ENCODE measurements around the gene COPG1.

DNA sequence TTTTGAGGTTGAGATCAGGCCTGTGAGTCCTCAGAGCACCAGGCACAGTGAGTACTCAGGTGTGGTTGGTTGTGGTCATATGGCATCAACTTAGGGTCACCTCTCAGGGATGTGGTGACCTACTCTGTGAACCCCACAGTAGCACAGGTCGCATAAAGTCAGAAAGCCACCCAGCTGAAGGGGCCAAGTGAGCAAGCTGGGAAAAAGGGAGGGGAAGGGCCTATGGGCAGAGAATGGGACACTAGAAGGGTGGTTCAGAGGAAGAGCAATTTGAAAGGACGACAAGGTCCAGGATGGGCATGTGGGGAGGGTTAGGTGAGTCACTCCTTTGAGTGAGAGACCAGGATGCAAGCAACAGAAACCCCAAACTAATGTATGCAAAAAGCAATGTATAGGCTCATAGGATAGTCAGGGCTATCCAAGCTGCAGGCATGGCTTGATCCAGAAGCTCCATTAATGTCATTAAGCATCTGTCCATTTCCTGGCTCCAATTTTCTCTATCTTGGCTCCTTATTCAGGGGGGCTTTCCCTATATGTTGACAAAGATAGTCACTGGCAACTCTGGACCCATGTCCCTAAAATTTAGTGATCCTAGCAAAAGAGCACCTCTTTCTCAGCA is 62.7 kb downstream of the COPG1 start:
- TF ChIP-seq, protein P1, sequence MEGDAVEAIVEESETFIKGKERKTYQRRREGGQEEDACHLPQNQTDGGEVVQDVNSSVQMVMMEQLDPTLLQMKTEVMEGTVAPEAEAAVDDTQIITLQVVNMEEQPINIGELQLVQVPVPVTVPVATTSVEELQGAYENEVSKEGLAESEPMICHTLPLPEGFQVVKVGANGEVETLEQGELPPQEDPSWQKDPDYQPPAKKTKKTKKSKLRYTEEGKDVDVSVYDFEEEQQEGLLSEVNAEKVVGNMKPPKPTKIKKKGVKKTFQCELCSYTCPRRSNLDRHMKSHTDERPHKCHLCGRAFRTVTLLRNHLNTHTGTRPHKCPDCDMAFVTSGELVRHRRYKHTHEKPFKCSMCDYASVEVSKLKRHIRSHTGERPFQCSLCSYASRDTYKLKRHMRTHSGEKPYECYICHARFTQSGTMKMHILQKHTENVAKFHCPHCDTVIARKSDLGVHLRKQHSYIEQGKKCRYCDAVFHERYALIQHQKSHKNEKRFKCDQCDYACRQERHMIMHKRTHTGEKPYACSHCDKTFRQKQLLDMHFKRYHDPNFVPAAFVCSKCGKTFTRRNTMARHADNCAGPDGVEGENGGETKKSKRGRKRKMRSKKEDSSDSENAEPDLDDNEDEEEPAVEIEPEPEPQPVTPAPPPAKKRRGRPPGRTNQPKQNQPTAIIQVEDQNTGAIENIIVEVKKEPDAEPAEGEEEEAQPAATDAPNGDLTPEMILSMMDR (IDR thresholded peaks at IDR 0.05) = no peak
- TF ChIP-seq EP300 (IDR thresholded peaks at IDR 0.05) (no peak), POLR2A (IDR thresholded peaks at IDR 0.05) (no peak), POLR2AphosphoS5 (IDR thresholded peaks at IDR 0.05) (no peak)

All from upper lobe of left lung (tissue), 4 donors.